Progenitor cell of endocrine pancreas (in vitro differentiated cells): Measurements from ENCODE around the gene TJAP1. TPM values are rescaled to one million over a fixed set of nuclear protein-coding genes. Genes with fewer than 3 reads are reported as not detected.

ENCODE experiments used
- DNase-seq: peaks from one replicate; pipeline ENCODE4 v3.0.0; 2021; ENCODE audit warnings: low spot score; ENCODE audit not compliant: unreplicated experiment
- H3K27ac Mint-ChIP-seq: 2 replicates; pipeline ENCODE4 v1.8.0; 2021; ENCODE audit warnings: mild to moderate bottlenecking, moderate library complexity, mixed read lengths
- H3K27me3 Mint-ChIP-seq: 2 replicates; pipeline ENCODE4 v1.8.0; 2021; ENCODE audit warnings: mixed read lengths
- H3K36me3 Mint-ChIP-seq: 2 replicates; pipeline ENCODE4 v1.8.0; 2022; ENCODE audit warnings: mixed read lengths; ENCODE audit not compliant: insufficient read depth
- H3K4me1 Mint-ChIP-seq: 2 replicates; pipeline ENCODE4 v1.8.0; 2021; ENCODE audit warnings: low read depth, mixed read lengths
- H3K4me3 Mint-ChIP-seq: 2 replicates; pipeline ENCODE4 v1.8.0; 2021; ENCODE audit warnings: low read depth, mild to moderate bottlenecking, moderate library complexity, mixed read lengths
- H3K9me3 Mint-ChIP-seq: 2 replicates; pipeline ENCODE4 v1.8.0; 2021; ENCODE audit warnings: low read depth, mixed read lengths
- CTCF ChIP-seq: fragments of 200-600 bp; sonication (generic); IDR thresholded peaks from one replicate; pipeline ENCODE4 v1.5.0; 2021; ENCODE audit warnings: antibody characterized with exemption, mild to moderate bottlenecking; ENCODE audit not compliant: unreplicated experiment
- total RNA-seq: library from RNA; stranded (reverse); gene quantifications from 2 replicates; pipeline ENCODE4 v1.2.1, GENCODE V29; 2021

Gene TJAP1
- total RNA-seq, 1 donor from 2014 or later: 65.8 TPM

GRCh38 chr6:43505718-43506117 is 28.3 kb downstream of the TJAP1 start:
- no peak for TF ChIP-seq CTCF
- H3K4me1 Mint-ChIP-seq: peaks cover 4% of the 10 kb centered on the region

GRCh38 chr6:43506171-43506570 is 28.8 kb downstream of the TJAP1 start:
- Mint-ChIP-seq H3K27me3 (peaks cover 20% of the 10 kb centered on the region), H3K27ac (no peak overlapping the region), H3K4me1 (peaks cover 4% of the 10 kb centered on the region), H3K36me3 (peaks cover 14% of the 10 kb centered on the region), H3K9me3 (no peaks in the 10 kb centered on the region), H3K4me3 (no peak overlapping the region)
- DNase-seq: no peak
- TF ChIP-seq CTCF: no peak

More at GRCh38 chr6:43505718-43506117, 28.3 kb downstream of the TJAP1 start:
- no peak overlapping the region for H3K4me3 Mint-ChIP-seq
- peaks cover 15% of the 10 kb centered on the region for H3K36me3 Mint-ChIP-seq
- no peak for DNase-seq
- H3K27ac Mint-ChIP-seq: no peak overlapping the region
- H3K27me3 Mint-ChIP-seq: peaks cover 20% of the 10 kb centered on the region
- H3K9me3 Mint-ChIP-seq: no peaks in the 10 kb centered on the region

- Mint-ChIP-seq H3K27me3 (peaks cover 20% of the 10 kb centered on the region), H3K4me1 (peaks cover 4% of the 10 kb centered on the region), H3K4me3 (no peak overlapping the region), H3K36me3 (peaks cover 16% of the 10 kb centered on the region), H3K27ac (no peak overlapping the region), H3K9me3 (no peaks in the 10 kb centered on the region)
- peak; percentile 97 for TF ChIP-seq CTCF
- DNase-seq: peak; percentile 68
These were observed 29.5 kb downstream of the TJAP1 start for GRCh38 chr6:43506667-43507471.

- H3K27me3 Mint-ChIP-seq: peaks cover 20% of the 10 kb centered on the region
- no peak for TF ChIP-seq CTCF
- no peaks in the 10 kb centered on the region for H3K9me3 Mint-ChIP-seq
- H3K36me3 Mint-ChIP-seq: peaks cover 17% of the 10 kb centered on the region
- no peak for DNase-seq
- no peak overlapping the region for H3K27ac Mint-ChIP-seq
- peaks cover 4% of the 10 kb centered on the region for H3K4me1 Mint-ChIP-seq
- H3K4me3 Mint-ChIP-seq: peak overlapping the region; percentile 78
These were observed 31.2 kb downstream of the TJAP1 start for GRCh38 chr6:43508481-43509141.

- peaks cover 17% of the 10 kb centered on the region for H3K36me3 Mint-ChIP-seq
- H3K4me1 Mint-ChIP-seq: peaks cover 4% of the 10 kb centered on the region
- H3K27ac Mint-ChIP-seq: peak overlapping the region; percentile 64
- no peaks in the 10 kb centered on the region for H3K9me3 Mint-ChIP-seq
- DNase-seq: no peak
- peak overlapping the region; percentile 78 for H3K4me3 Mint-ChIP-seq
- TF ChIP-seq CTCF: no peak
- peaks cover 20% of the 10 kb centered on the region for H3K27me3 Mint-ChIP-seq
These were observed 32.0 kb downstream of the TJAP1 start for GRCh38 chr6:43509142-43509983.
